Esophagus squamous epithelium (tissue), 4 donors: ENCODE results near the gene COPS8.

ENCODE experiments used
- CTCF ChIP-seq, 6 experiments: fragments of 450-650 bp in 4 of 6; fragments of 200-600 bp in 2 of 6; sonication (generic) in 2 of 6; IDR thresholded peaks; one replicate each; pipeline ENCODE4 v1.5.1; 2016 to 2019; ENCODE audit warnings: antibody characterized with exemption in 6 of 6, mild to moderate bottlenecking in 4 of 6, moderate library complexity in 4 of 6
- POLR2A ChIP-seq, 4 donors: fragments of 450-650 bp; IDR thresholded peaks; one replicate each; pipeline ENCODE4 v1.6.1; 2017; ENCODE audit warnings: antibody characterized with exemption in 4 of 4, mild to moderate bottlenecking in 4 of 4, moderate library complexity in 3 of 4

DNA sequence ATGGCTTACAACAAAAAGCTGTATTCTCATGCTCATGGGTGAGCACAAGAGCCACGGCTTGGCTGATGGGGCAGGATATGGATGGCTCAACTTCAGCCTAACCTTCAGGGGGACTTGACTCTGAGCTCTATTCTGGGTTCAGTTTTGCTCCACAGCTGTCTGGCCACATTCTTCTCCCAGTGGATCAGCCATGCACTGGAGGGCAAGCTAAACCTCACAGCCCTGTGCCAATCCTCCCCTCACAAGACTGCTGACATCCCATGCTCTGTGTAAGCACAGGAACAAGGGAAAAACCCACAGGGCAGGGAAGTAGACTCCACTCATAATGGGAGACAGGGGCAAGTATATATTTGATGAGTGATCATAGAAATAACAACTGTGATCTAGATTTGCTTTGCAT is 35.6 kb downstream of the COPS8 start:
- TF ChIP-seq POLR2A (IDR thresholded peaks at IDR 0.05): no peak
- no peak for TF ChIP-seq CTCF (IDR thresholded peaks at IDR 0.05)
